ENCODE measurements around the gene SOX9.

The SOX9 gene

DNA sequence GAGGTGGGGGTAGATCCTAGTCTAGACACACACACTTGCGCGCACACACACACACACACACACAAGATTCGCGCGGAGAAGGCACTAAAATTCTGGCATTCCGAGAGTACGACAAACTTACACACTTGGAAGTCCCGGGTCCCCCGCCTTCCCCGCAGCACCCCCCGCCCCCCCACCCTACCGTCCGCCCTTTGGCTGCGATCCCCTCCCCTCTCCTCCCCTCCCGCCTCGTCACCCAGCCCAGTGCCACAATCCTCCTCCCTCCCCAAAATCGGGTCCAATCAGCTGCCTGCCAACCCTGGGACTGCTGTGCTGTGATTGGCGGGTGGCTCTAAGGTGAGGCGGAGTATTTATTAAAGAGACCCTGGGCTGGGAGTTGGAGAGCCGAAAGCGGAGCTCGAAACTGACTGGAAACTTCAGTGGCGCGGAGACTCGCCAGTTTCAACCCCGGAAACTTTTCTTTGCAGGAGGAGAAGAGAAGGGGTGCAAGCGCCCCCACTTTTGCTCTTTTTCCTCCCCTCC lies at the start of gene SOX9:
Gene SOX9 (plus strand): TSS at position 379 of the 522 bp plus-strand sequence. CDS start 372 bp downstream, outside the sequence.
- DNase-seq (ENCODE audit: low read depth, low spot score): peak; percentile 83

DNA sequence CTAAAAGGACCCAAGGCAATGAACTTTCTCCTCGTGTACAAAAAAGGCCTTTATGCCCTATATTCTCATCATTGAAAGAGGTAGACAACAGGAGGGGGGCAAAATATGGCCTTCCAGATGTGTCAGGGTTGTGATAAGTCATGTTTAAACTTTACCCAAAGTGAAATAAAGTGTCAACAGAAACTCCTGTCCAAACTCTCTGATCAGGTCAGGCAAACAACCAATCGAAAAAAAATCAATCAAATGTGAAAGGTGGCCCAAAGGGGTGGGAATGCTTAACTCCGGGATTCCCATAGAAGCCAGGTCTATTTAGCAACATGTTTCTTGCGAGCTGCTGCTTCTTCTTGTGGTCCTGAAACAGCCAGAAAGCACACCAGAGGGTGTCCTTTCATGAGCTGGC lies 49.5 kb upstream of the SOX9 start:
- H3K36me3 ChIP-seq (ENCODE audit: control insufficient read depth, insufficient read depth, low read length): no peaks in the 10 kb centered on the region
- WGBS (ENCODE audit: insufficient coverage, insufficient read length): no CpG with 5 or more reads among the region's 4 CpGs
- H3K27ac ChIP-seq (ENCODE audit: low read length): no peak overlapping the region
- no peak for DNase-seq (ENCODE audit: low read depth, low spot score)
- no peaks in the 10 kb centered on the region for H3K27me3 ChIP-seq (ENCODE audit: control insufficient read depth, insufficient read depth, low read length)
- no peaks in the 10 kb centered on the region for H3K4me1 ChIP-seq (ENCODE audit: control insufficient read depth, insufficient read depth, low read length)
- no peaks in the 10 kb centered on the region for H3K9me3 ChIP-seq (ENCODE audit: control insufficient read depth, insufficient read depth, low read length)
- H3K4me3 ChIP-seq (ENCODE audit: low read length): no peak overlapping the region

More for the DNA sequence above, at the start of gene SOX9:
- Histone ChIP-seq H3K36me3 (ENCODE audit: control insufficient read depth, insufficient read depth, low read length) (no peaks in the 10 kb centered on the region; the same call in 1 of the 2 replicates), H3K27ac (ENCODE audit: low read length) (no peak within 1 kb of the TSS), H3K4me1 (ENCODE audit: control insufficient read depth, insufficient read depth, low read length) (peaks cover 8% of the 10 kb centered on the region), H3K27me3 (ENCODE audit: control insufficient read depth, insufficient read depth, low read length) (peaks cover 41% of the 10 kb centered on the region), H3K9me3 (ENCODE audit: control insufficient read depth, insufficient read depth, low read length) (no peaks in the 10 kb centered on the region), H3K4me3 (ENCODE audit: low read length) (peak within 1 kb of the TSS; percentile 41)
- no CpG with 5 or more reads among the region's 27 CpGs for WGBS (ENCODE audit: insufficient coverage, insufficient read length)

DNA sequence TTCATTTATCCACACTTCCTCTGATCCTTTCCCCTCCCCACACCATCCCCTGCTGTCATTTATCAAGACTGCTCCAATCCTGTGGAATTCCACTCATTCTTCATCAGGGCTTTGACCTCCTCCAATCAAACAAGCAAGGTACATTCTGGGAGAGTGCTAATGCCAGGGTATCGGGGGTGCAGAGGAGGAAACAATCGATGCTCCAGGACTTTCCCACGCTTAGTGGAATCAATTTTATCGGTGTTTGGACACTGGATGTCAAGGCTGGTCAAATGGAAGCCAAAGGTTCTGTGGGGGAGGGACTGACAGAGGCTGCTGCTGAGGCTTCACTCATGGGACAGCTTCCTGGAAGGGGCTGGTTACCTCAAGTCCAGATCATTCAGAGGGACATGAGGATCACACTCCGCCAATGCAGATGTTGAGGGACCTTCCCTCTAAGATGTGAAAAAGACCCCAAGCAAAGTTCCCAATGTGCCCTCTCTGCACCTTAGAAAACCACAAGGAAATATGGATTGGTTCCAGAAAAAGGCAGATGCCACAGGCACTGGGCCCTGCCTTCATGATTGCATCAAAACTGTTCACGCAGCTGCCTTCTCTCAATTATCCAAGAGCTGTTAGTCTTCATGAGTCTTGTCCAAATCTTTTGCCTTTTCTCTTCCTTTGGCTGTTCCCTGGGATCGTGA lies 44.7 kb upstream of the SOX9 start:
- no CpG with 5 or more reads among the region's 7 CpGs for whole genome bisulfite sequencing (ENCODE audit: insufficient coverage, insufficient read length)

GRCh38 chr17:72076678-72077030 lies 44.2 kb upstream of the SOX9 start:
- Histone ChIP-seq H3K9me3 (ENCODE audit: control insufficient read depth, insufficient read depth, low read length) (no peaks in the 10 kb centered on the region), H3K27me3 (ENCODE audit: control insufficient read depth, insufficient read depth, low read length) (no peaks in the 10 kb centered on the region), H3K27ac (ENCODE audit: low read length) (no peak overlapping the region), H3K4me3 (ENCODE audit: low read length) (no peak overlapping the region), H3K4me1 (ENCODE audit: control insufficient read depth, insufficient read depth, low read length) (no peaks in the 10 kb centered on the region), H3K36me3 (ENCODE audit: control insufficient read depth, insufficient read depth, low read length) (no peaks in the 10 kb centered on the region)
- no CpG with 5 or more reads among the region's 3 CpGs for WGBS (ENCODE audit: insufficient coverage, insufficient read length)
- DNase-seq (ENCODE audit: low read depth, low spot score): no peak

More for the DNA sequence above, 44.7 kb upstream of the SOX9 start:
- H3K9me3 ChIP-seq (ENCODE audit: control insufficient read depth, insufficient read depth, low read length): no peaks in the 10 kb centered on the region
- H3K27ac ChIP-seq (ENCODE audit: low read length): no peak overlapping the region
- H3K27me3 ChIP-seq (ENCODE audit: control insufficient read depth, insufficient read depth, low read length): no peaks in the 10 kb centered on the region
- no peak for DNase-seq (ENCODE audit: low read depth, low spot score)
- H3K36me3 ChIP-seq (ENCODE audit: control insufficient read depth, insufficient read depth, low read length): no peaks in the 10 kb centered on the region
- no peaks in the 10 kb centered on the region for H3K4me1 ChIP-seq (ENCODE audit: control insufficient read depth, insufficient read depth, low read length)
- H3K4me3 ChIP-seq (ENCODE audit: low read length): no peak overlapping the region

DNA sequence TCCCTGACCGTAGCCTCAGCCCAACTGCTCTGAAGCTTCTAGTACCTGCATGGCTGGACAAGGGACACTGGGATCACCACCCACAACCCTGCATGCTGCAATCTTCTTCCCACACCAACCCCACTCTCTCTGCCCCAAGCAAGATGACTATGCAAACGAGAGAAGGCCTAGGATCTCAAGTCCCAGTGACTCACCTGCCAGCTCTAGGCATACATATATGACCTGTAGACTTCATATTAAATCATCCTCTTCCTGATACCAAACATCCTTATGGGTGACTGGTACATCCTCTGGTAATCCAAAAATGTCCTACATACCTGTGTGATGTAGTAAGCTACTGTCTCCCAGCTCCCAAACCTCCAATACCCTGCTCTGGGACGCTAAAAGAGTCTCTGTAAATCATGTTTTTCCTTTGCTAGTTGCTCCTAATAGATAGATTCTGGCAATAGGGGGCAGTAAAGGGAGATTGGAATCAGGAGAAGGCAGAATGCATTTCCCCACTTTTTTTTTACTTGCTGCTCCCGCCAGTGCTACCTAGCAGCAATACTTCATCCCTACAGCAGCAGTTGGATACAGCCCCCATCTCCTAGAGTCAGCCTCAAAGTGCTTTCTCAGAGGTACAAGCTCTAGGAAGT lies 43.4 kb upstream of the SOX9 start:
- Histone ChIP-seq H3K27me3 (ENCODE audit: control insufficient read depth, insufficient read depth, low read length) (no peaks in the 10 kb centered on the region), H3K27ac (ENCODE audit: low read length) (no peak overlapping the region), H3K9me3 (ENCODE audit: control insufficient read depth, insufficient read depth, low read length) (no peaks in the 10 kb centered on the region), H3K4me1 (ENCODE audit: control insufficient read depth, insufficient read depth, low read length) (no peaks in the 10 kb centered on the region), H3K36me3 (ENCODE audit: control insufficient read depth, insufficient read depth, low read length) (no peaks in the 10 kb centered on the region), H3K4me3 (ENCODE audit: low read length) (no peak overlapping the region)
- WGBS (ENCODE audit: insufficient coverage, insufficient read length): no CpG with 5 or more reads among the region's 4 CpGs
- DNase-seq (ENCODE audit: low read depth, low spot score): peak; percentile 27

DNA sequence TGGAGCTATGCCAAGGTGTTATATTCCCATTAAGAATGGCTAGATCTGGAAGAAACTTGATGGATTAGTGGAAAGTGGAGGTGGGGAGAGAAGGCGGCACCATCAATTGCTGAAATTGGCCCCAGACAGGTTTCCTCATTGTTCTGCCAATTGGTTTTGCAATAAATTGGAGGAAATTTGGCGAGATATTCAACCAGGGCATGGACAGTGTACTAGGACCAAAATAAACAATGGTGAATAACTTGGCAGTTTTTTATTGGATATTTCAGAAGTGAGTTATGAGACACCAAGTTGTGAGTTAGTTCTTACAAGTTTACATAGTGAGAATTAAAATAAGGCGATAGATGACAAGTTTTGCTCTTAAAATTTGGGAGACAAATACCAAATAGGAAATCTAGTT lies 41.1 kb upstream of the SOX9 start:
- H3K4me3 ChIP-seq (ENCODE audit: low read length): no peak overlapping the region
- DNase-seq (ENCODE audit: low read depth, low spot score): no peak
- no peak overlapping the region for H3K27ac ChIP-seq (ENCODE audit: low read length)
- H3K36me3 ChIP-seq (ENCODE audit: control insufficient read depth, insufficient read depth, low read length): no peaks in the 10 kb centered on the region
- WGBS (ENCODE audit: insufficient coverage, insufficient read length): no CpG with 5 or more reads among the region's 3 CpGs
- H3K4me1 ChIP-seq (ENCODE audit: control insufficient read depth, insufficient read depth, low read length): no peaks in the 10 kb centered on the region
- no peaks in the 10 kb centered on the region for H3K9me3 ChIP-seq (ENCODE audit: control insufficient read depth, insufficient read depth, low read length)
- no peaks in the 10 kb centered on the region for H3K27me3 ChIP-seq (ENCODE audit: control insufficient read depth, insufficient read depth, low read length)

- no peaks in the 10 kb centered on the region for H3K9me3 ChIP-seq (ENCODE audit: control insufficient read depth, insufficient read depth, low read length)
- no peaks in the 10 kb centered on the region for H3K27me3 ChIP-seq (ENCODE audit: control insufficient read depth, insufficient read depth, low read length)
- H3K27ac ChIP-seq (ENCODE audit: low read length): no peak overlapping the region
- no peak overlapping the region for H3K4me3 ChIP-seq (ENCODE audit: low read length)
- WGBS (ENCODE audit: insufficient coverage, insufficient read length): no CpG with 5 or more reads among the region's 1 CpG
- no peak for DNase-seq (ENCODE audit: low read depth, low spot score)
- no peaks in the 10 kb centered on the region for H3K4me1 ChIP-seq (ENCODE audit: control insufficient read depth, insufficient read depth, low read length)
- no peaks in the 10 kb centered on the region for H3K36me3 ChIP-seq (ENCODE audit: control insufficient read depth, insufficient read depth, low read length)
Measured at GRCh38 chr17:72087876-72088275, 32.9 kb upstream of the SOX9 start.

GRCh38 chr17:72089453-72089987 lies 31.3 kb upstream of the SOX9 start:
- no peak overlapping the region for H3K4me3 ChIP-seq (ENCODE audit: low read length)
- H3K36me3 ChIP-seq (ENCODE audit: control insufficient read depth, insufficient read depth, low read length): no peaks in the 10 kb centered on the region
- no peak for DNase-seq (ENCODE audit: low read depth, low spot score)
- no CpG with 5 or more reads among the region's 7 CpGs for WGBS (ENCODE audit: insufficient coverage, insufficient read length)
- H3K27me3 ChIP-seq (ENCODE audit: control insufficient read depth, insufficient read depth, low read length): no peaks in the 10 kb centered on the region
- H3K4me1 ChIP-seq (ENCODE audit: control insufficient read depth, insufficient read depth, low read length): 0 out of 2 replicates have a peak, but pooled peaks cover 2% of the 10 kb centered on the region
- H3K9me3 ChIP-seq (ENCODE audit: control insufficient read depth, insufficient read depth, low read length): no peaks in the 10 kb centered on the region
- H3K27ac ChIP-seq (ENCODE audit: low read length): no peak overlapping the region

GRCh38 chr17:72090108-72090507 lies 30.7 kb upstream of the SOX9 start:
- H3K4me1 ChIP-seq (ENCODE audit: control insufficient read depth, insufficient read depth, low read length): 0 out of 2 replicates have a peak, but pooled peaks cover 2% of the 10 kb centered on the region
- DNase-seq (ENCODE audit: low read depth, low spot score): no peak
- H3K27me3 ChIP-seq (ENCODE audit: control insufficient read depth, insufficient read depth, low read length): no peaks in the 10 kb centered on the region
- H3K27ac ChIP-seq (ENCODE audit: low read length): no peak overlapping the region
- no CpG with 5 or more reads among the region's 1 CpG for WGBS (ENCODE audit: insufficient coverage, insufficient read length)
- H3K4me3 ChIP-seq (ENCODE audit: low read length): no peak overlapping the region
- H3K9me3 ChIP-seq (ENCODE audit: control insufficient read depth, insufficient read depth, low read length): no peaks in the 10 kb centered on the region
- no peaks in the 10 kb centered on the region for H3K36me3 ChIP-seq (ENCODE audit: control insufficient read depth, insufficient read depth, low read length)

DNA sequence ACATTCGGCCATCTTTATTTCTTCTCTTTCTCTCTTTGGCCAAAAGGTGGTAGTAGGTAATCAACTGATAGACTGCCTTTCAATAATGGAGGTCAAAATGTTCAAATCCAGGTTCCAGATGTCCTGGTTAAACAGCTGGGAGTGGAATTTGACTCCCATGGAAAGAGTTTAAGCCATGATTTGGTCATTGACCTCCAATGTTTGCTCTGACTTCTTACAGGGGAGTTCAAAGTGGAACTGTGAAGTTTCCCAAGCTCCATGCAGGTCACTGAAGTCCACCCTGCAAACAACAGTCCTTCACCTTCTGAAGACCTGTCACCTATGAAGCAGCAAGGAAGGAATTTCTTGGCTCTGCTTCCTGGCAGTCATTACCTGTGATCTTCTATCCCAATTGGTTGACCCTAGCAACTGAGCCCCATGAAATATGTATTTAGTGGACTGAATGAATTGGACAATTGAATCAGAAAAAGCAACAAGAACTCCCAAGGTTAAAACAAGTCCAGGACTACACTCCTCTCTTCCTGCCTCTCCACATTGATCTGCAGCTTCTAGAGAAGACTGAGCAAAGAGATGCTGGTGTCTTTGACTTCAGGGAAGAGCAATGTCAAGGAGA lies 28.0 kb upstream of the SOX9 start:
- Histone ChIP-seq H3K27ac (ENCODE audit: low read length) (no peak overlapping the region), H3K36me3 (ENCODE audit: control insufficient read depth, insufficient read depth, low read length) (no peaks in the 10 kb centered on the region), H3K4me3 (ENCODE audit: low read length) (no peak overlapping the region), H3K27me3 (ENCODE audit: control insufficient read depth, insufficient read depth, low read length) (no peaks in the 10 kb centered on the region), H3K9me3 (ENCODE audit: control insufficient read depth, insufficient read depth, low read length) (no peaks in the 10 kb centered on the region), H3K4me1 (ENCODE audit: control insufficient read depth, insufficient read depth, low read length) (0 out of 2 replicates have a peak, but pooled peaks cover 2% of the 10 kb centered on the region)
- no CpG with 5 or more reads among the region's 1 CpG for WGBS (ENCODE audit: insufficient coverage, insufficient read length)
- no peak for DNase-seq (ENCODE audit: low read depth, low spot score)
